ELR (cell line): ENCODE data around the gene OAT.
"Not testable (repeated sequence)": the region's sequence is repeated elsewhere in the genome, so short reads cannot be mapped to it uniquely, and the experiment has no call there.

Experiments used
- DNase-seq: peaks from one replicate; pipeline ENCODE4 v3.0.0-alpha.2; 2015; ENCODE audit warnings: low read depth

OAT gene

DNA sequence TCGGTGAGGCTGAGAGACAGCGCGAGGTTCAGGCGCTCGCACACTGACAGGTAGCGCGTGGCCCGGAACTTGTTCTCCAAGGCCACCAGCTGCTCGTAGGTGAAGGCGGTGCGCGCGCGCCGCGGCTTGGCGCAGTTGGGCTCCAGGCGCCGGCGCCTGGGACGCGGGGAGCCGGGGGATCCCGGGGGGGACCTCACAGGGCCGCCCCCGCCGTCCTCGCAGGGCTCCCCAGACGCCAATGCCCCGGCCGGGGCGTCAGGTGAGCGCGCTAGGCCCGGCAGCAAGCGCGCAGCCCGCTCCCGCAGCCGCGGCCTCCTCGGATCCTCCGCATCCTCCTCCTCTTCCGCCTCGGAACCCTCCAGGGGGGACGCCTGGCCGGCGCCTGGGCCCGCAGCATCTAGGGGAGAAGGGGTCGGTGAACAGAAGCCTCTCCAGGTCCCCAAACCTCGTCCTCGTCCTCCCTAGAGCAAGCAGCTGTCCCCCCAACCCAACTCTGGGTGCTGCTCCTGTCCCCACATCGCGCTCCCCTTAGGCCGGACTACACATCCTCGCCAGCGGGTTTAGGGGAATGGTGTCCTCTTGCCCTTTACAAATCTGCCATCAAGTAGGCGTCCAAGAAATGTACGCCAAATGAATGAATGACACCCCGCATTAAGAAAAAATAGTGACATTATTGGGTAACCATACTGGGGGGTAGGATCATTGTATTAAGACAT lies 29.2 kb upstream of the OAT start:
- no peak for DNase-seq

DNA sequence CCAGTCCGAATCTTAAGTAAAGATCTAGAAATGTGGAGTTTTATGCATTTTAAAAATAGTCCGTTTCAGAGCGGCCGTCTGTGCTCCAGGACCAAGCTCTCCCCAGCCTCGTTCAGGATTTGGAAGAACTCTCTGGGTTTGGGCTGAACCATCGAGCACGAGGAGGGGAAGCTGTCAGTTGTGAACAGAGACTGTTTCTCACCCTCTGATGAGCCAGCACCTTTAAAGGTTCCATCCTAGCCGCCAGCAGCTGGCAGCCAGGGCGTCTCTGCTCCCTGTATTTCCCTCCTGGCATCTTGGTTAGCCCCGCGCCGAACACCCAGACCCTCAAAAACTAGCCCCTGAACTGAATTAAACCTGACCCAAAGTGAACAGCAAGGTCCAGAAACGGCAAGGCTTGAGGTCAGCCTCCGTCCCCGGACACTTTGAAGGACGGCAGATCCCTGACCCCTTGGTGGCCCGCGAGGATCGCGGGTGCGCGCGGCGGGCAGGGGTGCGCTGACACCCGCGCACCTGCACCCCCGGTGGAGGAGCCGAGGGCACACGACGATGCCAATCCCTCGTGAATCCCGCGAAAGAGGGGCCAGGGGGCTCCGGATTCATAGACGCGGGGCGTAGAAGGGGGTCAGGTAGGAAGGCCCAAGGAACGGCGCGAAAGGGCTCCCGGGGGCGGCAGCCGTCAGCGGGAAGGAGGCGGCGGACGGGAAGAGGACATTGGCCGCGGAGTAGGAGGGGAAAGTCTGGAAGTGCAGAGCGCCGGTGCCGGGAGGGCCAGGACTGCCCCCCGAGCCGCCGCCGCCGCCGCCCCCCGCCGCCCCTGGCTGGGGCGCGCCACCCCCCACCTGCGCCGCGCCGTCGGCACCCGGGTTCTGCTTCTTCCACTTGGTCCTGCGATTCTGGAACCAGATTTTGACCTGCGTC lies 28.4 kb upstream of the OAT start:
- no peak for DNase-seq

DNA sequence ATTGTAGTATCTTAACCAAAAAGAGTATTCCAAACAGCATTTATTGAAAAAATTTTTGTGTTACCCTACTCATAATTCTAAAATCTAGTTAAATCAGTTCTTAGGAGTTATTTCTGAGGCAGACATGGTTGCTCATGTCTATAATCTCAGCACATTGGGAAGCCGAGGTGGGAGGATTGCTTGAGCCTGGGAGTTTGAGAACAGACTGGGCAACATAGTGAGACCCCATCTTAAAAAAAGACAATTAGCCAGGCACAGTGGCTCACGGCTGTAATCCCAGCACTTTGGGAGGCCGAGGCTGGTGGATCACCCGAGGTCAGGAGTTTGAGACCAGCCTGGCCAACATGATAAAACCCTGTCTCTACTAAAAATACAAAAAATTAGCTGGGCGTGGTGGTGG lies 23.0 kb upstream of the OAT start:
- DNase-seq = not testable (repeated sequence)

DNA sequence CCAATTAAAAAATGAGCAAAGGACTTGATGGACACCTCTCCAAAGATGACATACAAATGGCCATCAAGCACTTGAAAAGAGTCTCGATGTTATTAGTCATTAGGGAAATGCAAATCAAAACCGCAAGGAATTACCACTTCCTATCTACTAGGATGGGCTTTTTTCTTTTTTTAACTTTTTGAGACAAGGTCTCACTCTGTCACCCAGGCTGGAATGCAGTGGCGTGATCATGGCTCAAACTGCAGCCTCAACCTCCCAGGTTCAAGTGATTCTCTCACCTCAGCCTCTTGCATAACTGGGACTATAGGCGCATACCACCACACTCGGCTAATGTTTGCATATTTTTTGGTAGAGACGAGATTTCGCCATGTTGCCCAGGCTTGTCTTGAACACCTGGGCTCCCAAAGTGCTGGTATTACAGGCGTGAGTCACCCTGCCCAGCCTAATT lies 17.5 kb upstream of the OAT start:
- peak; percentile 62 for DNase-seq

DNA sequence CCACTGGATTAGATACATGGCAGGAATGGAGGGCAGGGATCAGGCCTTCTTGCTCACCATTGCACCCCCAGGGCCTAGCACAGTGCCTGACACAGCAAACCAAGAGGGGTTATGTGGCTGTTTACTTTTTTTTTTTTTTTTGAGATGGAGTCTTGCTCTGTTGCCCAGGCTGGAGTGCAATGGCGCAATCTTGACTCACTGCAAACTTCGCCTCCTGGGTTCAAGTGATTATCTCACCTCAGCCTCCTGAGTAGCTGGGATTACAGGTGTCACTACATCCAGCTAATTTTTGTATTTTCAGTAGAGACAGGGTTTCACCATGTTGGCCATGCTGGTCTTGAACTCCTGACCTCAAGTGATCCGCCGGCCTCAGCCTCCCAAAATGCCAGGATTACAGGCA lies 17.0 kb upstream of the OAT start:
- not testable (repeated sequence) for DNase-seq

DNA sequence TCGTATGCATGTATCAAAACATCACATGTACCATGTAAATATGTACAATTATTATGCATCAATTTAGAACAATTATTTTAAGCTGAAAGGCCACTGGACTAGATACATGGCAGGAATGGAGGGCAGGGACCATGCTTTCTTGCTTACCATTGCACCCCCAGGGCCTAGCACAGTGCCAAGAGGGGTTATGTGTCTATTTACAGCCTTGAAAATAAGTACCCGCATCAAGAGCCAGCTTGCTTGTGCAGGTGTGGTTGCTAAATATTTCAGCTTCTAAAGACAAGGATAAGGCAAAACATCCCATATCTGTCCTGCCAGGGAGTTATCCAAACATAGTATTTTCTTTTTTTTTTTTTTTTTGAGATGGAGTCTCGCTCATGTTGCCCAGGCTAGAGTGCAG lies 14.7 kb upstream of the OAT start:
- no peak for DNase-seq

DNA sequence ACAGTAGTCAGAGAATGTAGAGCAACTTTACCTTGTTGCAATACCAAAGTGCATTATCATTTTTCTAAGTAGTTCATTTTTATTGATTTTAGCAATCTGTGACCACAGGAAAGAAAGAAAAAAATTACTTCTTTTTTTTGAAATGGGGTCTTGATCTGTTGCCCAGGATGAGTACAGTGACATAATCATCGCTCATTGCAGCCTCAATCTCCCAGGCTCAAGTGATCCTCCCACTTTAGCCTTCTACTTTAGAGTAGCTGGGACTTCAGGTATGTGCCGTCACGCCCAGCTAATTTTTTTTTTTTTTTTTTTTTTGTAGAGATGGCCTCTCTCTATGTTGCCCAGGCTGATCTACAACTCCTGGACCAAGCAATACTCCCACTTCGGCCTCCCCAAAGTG lies 11.4 kb upstream of the OAT start:
- DNase-seq = no peak

DNA sequence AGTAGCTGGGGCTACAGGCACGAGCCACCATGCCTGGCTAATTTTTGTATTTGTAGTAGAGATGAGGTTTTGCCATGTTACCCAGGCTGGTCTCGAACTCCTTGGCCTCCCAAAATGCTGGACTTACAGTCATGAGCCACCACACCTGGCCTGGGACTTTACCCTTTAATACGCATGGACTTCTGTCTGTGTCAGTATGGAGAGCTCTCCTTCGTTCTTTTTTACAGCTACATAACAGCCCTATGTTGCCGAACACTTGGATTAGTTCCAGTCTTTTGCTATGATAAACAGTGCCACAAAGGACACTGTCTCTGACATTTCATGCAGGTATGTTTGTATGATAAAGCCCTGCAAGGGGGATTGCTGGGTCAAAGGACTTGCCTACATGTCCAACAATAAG lies 10.9 kb upstream of the OAT start:
- no peak for DNase-seq

DNA sequence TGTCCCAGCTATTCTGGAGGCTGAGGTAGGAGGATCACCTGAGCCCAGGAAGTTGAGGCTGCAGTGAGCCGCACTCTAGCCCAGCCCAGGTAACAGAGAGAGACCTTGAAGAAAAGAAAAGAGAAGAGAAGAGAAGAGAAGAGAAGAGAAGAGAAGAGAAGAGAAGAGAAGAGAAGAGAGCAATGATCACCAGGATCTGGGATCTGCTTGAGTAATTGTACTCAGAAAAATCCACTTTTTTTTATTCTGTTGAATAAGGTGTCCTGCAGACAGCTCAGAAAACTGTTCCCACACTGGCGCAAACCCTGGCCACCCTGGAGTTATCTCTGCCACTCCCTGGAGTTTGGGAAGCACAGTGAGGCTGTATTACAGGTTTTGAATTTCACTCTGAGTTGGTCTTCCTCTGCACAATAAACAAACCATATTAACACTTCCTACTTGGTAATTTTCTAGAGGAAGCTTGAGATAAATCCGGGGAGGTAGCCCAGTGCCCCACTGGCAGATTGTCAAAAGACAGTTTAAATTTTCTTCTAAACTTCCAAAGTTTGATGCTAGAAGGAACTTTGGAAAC lies 9.6 kb upstream of the OAT start:
- DNase-seq = no peak

DNA sequence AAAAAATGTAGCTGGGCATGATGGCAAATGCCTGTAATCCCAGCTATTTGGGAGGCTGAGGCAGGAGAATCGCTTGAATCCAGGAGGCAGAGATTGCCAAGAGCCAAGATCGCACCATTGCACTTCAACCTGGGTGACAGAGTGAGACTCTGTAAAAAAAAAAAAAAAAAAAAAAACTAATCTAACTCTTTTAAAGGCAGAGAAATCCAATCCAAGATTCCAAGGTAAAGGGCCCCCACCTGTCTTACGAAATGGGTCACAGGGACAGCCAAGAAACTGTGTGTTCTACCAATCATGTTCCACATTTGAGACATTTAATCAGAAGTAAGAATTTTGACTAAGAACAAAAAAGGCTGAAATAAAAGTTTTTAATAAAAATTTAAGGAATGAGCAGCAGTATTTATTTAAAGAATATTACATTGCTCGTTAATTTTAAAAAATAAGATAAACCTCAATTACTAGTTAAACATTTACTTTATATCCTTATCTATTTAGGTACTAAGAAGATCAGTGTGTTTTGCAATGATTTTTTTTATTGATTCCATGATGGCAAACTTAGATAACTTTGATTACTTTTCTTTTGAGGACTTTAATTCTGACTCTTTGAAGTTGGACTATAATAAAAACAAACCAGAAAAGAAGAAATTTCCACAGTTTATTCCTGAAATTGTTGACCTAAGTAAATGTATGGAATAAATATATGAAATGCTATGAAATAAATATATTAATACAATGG lies 6.7 kb upstream of the OAT start:
- DNase-seq = no peak

DNA sequence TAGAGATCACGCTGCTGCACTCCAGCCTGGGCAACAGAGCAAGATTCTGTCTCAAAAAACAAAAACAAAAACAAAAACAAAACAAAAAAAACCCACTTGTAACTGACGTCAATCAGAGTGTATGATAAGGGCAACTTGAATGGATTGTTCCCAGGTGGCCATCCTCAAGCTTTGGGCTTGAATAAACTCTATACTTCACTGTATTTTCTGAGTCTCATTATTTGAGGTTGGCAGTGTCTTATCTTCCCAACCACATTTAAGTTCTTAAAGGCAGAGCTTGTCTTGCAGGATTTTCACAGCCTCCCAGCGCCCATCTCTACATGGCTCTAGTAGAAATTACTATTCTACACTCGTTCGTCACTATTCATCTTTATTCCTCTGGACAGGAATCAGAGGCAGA lies 5.1 kb upstream of the OAT start:
- DNase-seq = no peak

DNA sequence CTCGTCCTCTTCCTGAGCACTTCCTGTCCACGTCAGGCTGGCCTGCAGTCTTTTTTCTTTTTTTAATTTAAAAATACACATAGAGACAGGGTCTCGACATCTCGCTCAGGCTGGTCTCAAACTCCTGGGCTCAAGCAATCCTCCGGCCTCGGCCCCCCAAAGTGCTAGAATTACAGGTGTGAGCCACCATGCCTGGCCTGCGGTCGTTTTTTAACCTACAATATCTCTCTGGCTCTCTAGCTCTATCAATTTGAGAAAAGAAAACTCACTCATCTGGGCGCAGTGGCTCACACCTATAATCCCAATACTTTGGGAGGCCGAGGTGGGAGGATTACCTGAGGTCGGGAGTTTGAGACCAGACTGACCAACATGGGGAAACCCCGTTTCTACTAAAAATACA lies 4.0 kb upstream of the OAT start:
- no peak for DNase-seq

DNA sequence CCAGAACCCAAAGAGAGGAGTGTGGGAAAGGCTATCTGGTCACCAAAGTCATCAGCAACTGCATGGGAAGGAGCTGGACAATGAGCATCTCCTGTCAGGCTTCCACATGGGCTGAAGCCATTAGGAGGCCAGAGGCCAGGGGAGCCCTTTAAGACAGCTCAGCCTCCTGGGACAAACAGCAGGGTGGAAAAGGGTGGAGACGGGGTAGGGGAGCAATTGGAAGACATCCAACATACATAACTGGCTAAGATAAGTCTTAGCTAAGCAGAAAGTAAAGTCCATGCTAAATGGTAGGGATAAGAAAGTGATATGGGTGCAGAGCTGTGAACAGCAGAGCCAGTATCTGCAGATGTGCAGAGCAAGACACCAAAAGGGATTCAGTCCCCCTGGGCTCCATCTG lies 1.5 kb upstream of the OAT start:
- no peak for DNase-seq

DNA sequence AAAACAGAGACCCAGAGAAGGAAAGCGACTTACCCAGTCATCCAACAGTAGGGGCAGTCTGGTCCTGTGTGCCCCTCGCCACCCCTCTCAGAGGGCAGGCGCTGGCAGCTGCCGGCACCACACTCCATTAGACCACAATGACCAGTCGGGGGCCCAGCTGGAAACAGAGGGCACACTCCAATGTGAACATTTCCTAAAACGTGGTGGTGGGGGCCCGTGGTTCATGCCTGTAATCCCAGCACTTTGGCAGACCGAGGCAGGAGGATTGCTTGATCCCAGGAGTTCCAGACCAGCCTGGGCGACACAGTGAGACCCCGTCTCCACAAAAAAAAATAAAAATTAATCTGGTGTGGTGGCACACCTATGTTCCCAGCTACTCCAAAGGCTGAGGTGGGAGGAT lies 912 bp upstream of the OAT start:
- no peak for DNase-seq

DNA sequence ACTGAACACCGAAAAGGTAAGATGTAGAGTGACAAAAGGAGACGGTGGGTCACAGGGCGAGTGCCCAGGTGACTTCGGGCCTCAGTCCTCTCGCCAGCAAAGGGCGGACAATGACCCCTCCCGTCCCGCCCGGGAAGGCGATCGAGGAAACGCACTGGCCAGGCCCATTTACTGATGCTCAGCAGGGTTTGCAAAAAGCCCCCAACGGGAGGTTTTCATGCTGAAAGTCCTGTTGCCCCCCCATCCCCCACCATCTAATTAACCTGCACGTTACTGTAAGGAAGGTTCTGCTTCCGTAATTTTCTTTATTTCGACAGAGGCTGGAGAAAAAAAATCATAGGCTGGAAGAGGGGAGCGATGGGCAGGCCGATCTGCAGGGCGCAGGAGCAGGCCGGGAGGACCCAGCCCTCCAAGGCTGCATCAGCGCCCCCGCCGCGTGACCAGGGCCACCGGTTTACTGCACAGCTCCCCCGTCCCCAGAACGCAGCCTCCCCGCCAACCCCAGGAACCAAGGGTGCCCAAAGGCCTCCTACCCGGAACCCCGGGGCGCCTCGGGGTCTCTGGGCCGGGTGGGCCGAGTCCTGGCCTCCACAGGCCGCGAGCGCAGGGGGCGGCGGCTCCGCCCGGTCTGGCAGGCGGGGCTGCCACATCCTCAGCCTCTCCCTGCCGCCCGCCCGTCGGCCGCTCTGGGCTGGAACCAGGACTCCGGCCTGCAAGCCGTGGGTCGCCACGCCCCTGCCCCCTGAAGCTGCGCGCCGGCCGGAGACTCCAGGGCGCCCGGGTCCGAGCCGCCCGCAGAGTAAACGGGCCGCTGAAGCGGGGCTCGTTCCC lies 613 bp downstream of the OAT start:
- DNase-seq = peak; percentile 67

DNA sequence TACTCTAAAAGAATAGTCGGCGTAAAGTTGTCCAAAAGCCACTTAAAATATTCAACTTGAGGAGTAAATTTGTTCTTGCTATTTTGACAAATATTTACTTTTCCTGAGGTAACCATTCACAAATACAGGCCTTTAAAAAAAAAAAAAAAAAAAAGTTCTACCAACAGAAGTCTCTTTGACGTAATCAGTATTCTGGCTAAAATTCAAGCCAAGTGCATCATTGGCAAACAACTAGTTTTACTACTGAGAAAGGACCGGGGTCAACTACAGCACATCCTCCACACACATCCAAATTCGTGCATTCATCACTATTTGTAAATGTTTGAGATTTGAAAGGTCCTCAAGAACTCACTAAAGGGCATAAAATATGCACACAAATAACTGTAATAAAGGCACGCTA lies 2.0 kb downstream of the OAT start:
- no peak for DNase-seq

DNA sequence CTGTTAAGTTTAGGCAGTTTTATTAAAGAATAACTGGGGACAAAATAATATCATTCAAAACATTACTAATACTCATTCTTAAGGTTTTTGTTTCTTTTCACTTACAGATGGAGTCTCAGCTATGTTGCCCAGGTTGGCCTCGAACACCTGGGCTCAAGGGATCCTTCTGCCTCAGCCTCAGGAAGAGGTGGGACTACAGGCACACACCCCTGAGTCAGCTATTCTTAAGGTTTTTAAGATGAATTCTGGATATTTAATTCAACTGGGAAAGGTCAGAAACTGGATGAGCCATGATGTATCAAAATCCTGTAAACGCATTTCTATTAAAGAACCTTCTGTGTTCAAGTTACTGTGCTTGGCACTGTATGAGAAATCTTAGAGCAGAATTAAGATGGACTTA lies 3.5 kb downstream of the OAT start:
- DNase-seq = no peak

DNA sequence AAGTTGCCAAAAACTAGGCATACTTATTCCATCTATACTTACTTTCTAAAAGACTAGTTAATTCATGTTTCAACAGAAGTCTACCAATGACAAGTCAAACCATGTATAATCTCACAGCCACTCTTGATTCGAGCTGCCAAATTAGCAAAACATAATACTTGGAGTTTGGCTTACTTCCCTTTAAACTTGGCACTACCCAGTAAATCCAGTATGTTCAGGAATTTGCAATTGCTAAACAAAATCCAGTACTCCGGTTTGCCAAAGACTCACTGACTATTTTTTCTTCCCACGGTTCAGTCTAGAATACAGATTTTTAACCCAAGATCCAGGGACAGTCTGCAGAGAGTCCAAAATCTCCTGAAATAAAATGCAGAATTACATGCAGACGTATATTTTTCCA lies 4.6 kb downstream of the OAT start:
- DNase-seq = no peak

DNA sequence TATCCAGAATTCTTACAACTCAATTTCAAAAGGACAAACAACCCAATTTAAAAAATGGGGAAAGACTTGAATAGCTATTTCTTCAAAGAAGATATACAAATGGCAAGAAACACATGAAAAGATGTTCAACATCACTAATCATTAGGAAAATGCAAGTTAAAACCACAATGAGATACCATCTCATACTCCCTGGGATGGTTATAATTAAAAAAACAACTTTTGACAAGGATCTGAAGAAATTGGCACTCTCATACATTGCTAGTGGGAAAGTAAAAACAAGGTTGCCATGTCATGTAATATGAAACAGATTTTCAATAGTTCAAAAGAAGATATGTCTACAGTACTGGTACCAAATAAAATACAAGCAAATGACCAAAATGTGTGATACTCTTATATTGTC lies 9.0 kb downstream of the OAT start:
- DNase-seq = no peak

DNA sequence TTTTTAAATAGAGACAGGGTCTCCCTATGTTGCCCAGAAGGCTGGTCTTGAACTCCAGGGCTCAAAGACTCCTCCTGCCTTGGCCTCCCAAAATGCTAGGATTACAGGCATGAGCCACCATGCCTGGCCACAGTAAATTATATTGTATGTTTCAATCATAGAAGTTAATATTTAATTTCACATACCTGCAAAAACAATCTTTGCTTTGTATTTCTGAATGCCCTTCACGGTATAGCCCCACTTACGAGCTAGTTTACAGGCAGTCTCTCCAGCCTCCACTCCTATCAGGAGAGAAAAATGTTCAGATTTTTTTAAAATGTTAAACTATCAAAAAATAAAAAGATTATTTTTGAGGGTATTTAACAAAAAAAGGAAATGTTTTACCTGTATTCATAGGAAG lies 10.4 kb downstream of the OAT start:
- DNase-seq = no peak

DNA sequence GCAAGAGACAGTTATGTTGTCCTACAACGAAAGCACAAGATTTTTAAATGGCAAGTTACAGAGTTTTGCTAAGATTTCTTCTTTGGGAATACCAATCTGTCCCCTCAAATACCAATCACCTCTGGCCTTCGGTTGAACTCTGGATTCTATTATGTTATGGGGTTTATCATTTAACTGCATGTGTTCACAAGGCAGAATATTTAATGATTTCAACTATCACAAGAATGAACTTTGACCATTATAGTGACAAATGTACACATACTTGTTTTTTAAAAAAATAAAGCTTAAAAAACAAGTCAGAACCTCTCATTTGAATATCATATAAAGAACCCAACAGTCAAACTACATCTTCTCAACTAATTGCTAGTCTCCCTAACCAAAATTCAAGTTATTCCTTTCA lies 11.3 kb downstream of the OAT start:
- no peak for DNase-seq

DNA sequence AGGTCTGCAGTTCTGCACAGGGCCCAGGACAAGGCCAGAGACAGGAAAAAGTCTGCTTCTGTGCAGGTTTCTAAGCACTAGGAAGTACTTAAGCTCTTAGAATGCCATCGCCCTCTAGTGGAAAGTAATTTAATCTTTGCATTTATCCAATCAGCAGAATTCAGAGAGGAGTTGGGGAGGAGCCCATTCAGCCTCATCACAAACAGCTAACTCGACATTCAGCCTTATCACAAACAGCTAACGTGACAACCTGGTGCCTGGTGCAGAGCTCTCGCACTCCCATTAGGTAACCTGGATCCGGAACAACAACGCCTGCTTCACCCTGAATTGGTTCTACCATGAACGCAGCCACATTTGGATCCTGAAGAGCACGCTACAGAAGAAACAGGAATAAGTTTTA lies 15.2 kb downstream of the OAT start:
- peak; percentile 84 for DNase-seq
